ENCODE measurements around the gene DLX2.
"Not testable (repeated sequence)": the region's sequence is repeated elsewhere in the genome, so short reads cannot be mapped to it uniquely, and the experiment has no call there.

The DLX2 gene

GRCh38 chr2:172082105-172082943 lies 20.4 kb downstream of the DLX2 start:
- no peak for FAIRE-seq

- FAIRE-seq, result no peak
Measured at GRCh38 chr2:172081221-172082022, 21.3 kb downstream of the DLX2 start.

GRCh38 chr2:172080641-172081220 lies 22.0 kb downstream of the DLX2 start:
- FAIRE-seq, result no peak

GRCh38 chr2:172079838-172080640 lies 22.7 kb downstream of the DLX2 start:
- FAIRE-seq, result no peak

DNA sequence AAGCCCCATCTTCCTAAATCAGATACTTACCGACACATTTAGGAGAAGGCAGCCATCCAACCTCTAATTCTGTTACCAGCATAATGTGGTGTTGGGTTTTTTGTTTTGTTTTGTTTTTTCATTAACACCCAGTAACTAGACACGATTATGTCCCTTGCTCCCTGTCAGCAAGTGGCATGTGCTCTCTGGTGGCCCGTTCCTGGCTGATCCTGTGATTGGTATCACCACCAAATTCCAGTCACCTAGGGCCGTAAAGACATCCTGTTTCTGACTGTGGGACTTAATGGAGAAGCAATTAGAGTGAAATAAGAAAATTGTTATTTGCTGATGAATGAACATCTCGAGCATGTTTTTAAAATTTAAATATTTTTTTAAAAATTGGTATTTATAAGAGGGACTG lies 23.3 kb downstream of the DLX2 start:
- FAIRE-seq, result no peak

DNA sequence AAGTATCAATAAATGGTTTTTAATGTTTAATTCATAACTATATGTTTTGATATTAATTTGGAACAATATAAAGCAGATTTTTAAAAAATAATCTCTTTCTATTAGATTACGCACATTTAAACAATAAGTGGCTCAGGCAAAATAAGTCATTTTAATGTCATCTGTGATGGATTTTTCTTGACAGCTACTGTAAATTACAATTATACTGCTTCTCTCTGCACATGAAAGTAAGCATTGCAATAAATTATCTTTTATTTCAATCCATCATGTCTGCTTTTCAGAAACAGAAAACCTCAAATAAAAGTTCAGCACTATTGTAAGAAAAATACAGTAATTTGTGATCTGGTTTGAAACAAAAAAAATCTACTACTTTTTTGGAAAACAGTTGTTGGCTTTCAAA lies 28.4 kb downstream of the DLX2 start:
- FAIRE-seq, result no peak

- no peak for FAIRE-seq
Measured at GRCh38 chr2:172073518-172073917, 29.2 kb downstream of the DLX2 start.

GRCh38 chr2:172072706-172073105 lies 30.0 kb downstream of the DLX2 start:
- no peak for FAIRE-seq

GRCh38 chr2:172072303-172072702 lies 30.4 kb downstream of the DLX2 start:
- no peak for FAIRE-seq

DNA sequence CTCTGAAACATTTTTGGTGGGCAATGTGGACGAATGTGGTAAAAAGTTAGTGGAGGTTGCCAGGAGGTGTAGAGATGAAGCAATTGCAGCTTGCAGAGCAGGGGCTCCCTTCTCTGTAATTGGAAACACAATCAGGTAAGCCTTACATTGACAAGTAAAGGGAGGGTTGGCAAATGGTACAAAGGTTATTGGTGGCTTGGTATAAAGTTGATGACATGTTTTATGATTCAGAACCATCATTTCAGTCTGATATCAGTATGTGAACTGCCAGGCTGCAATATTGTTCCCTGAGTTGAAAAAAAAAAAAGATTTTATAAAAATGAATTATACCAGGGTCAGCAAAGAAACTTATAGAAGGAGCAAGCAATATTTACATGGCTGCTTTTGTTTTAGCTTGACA lies 31.8 kb downstream of the DLX2 start:
- no peak for FAIRE-seq

DNA sequence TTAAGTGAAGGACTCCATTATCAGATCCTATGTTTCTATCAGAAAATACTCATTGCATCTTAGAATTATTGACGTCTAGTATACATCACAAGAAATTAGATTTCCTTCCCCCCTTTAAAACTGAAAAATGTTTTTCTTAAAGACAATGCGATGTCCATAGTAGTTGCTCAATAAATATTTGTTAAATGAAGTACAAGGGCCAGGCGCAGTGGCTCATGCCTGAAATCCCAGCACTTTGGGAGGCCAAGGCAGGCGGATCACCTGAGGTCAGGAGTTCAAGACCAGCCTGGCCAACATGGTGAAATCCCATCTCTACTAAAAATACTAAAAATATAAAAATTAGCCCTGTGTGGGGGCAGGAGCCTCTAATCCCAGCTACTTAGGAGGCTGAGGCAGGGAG lies 34.8 kb downstream of the DLX2 start:
- not testable (repeated sequence) for FAIRE-seq

GRCh38 chr2:172066394-172066886 lies 36.3 kb downstream of the DLX2 start:
- FAIRE-seq, result no peak

DNA sequence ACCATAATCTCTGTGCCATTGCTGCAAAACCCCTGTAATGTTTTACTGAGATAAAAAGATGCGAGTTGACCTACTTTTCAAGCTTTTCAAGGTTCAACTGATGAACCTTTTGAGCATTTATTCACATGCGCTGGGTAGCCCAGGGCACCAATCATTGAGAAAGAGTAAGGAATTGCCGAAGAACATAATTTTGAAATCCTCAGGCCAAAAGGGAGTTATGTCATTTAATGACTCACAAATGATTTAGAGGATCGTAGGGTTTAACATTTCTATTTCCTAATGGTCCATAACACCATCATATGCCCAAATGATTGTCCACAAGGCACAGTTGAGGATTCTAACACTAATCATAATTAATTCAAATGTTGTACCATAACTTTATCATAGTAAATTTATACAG lies 37.6 kb downstream of the DLX2 start:
- FAIRE-seq, result no peak

DNA sequence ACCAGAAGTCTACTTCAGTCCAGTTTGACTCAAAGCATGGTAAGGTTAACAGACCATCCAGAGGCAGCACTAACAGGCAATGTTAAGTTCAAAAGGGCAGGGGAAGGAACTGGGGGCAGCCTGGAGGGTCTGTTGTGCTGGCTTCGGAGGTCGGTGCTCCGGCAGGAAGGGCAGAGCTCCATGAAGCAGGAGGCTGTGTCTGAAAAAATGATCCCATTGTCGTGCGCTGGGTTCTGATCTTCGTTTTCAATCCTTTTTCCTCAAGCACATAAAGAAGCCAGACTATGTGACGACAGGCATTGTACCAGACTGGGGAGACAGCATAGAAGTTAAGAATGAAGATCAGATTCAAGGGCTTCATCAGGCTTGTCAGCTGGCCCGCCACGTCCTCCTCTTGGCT lies 39.3 kb downstream of the DLX2 start:
- no peak for FAIRE-seq

DNA sequence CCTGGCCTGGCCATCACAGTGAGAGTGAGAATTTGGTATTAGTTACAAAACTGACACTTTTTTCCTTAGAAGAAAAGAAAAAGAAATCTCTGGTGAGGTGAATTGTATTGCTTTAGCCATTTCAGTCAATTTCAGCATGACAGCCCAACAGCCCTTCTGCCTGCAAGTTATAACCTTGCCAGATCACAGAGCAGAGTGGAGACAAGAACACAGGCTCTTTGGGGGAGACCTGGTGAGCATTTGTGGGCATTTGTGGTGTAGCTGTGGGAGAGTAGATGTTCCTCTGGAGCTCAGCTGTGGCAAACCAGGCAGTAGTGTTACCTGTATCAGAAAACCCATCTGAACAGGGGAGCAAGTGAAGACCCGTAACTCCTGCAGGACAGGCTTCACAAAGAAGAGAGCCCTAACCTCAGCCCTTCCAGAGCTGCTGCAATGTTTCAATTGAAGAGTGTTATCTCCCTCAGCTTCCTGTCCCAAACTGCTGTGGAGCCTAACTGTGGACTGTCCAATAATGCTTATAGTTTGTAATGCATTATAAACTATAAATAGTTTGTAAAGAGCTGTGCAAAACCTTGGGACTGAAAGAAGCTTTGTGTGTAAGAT lies 40.2 kb downstream of the DLX2 start:
- no peak for FAIRE-seq

- FAIRE-seq, result not testable (repeated sequence)
Measured at GRCh38 chr2:172060118-172060517, 42.6 kb downstream of the DLX2 start.

DNA sequence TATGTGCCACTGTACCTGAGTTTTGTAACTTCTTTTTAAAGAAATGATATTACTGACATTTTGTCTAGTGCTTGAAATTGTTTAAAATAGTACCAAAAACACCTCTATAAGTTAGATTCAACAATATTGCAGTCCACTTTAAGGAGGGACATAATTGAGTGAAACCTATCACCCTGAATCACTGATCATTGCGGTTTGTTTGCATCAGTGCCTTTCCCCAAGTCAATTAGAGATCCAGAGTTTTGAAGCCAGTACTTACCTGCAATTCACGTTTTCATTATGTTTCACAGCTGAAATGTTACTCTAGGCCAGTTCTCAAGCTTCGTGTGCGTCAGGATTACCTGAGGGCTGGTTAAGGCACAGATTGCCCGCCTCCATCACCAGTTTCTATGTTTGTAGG lies 44.0 kb downstream of the DLX2 start:
- FAIRE-seq, result no peak

DNA sequence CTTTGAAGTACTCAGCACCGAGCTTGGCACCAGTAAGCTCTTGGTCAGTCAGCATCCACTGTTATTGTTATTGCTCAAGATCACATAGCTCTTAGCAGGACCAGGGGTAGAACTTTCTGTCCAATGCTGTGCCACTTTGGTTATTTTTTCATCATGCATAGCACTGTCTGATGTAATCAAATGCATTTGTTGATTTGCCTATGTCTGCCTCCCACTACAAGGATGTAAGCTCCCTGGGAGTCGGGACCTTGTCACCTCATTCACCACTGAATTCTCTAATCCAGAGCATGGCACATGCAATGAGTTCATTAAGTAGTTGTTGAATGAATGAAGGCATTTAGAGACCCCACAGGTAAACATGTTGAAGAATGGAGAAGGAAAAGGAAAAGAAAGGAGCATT lies 46.4 kb downstream of the DLX2 start:
- FAIRE-seq, result no peak

DNA sequence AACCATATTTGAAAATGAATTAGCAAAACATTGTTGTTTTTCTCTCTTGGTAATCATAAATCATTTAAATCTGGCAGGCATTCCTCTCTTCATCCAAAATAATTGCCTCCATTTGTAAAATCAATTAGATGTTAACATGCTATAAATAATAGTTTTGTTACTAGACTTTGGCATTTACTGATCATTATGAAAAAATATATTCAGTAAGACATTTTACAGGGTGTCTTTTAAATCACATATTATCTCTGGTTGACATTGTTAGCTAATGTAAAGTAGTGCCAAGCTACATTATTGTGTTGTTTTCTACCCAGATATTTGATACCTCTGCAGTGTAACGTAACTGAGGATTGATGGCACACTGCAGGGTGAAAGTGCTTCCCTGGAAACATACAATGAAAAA lies 49.2 kb downstream of the DLX2 start:
- no peak for FAIRE-seq

GRCh38 chr2:172052000-172052983 lies 50.4 kb downstream of the DLX2 start:
- no peak for FAIRE-seq

DNA sequence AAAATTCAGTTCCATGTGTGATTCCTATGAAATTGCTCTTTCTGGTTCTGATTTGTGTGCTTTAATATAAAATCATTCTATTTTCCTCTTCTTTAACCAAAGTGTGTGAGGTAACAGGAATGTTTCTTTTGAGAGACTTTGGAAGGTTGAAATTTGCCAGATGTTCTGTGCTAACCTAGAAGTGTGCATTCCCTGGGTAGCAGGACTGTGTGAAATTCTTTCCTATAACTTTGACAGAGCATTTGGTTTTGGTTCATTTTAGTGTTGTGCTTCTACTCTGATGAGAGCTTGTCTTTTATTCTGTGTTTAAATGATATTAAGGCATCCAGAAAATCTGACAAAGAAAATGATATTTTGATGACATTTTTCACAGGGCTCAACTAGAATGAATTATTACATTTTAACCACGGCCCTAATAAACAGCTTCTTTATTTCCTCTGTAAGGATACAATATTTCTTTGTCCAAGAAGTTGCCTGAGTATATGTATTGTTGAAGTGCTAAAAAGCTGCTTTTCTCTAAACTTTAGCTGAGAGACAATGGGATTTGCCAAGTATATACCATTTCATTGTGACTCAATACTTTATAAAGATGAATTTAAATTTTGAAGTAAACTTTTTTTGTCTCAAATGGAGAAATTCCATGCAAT lies 52.1 kb downstream of the DLX2 start:
- FAIRE-seq, result no peak
